Activated T-cell treated with anti-CD3 and anti-CD28 coated beads, Interleukin-2, amount 50 U/mL, for 72 hours (primary cell): ENCODE measurements around the gene FER. TPM values are rescaled to one million over a fixed set of nuclear protein-coding genes. Genes with fewer than 3 reads are reported as not detected.
"Not testable (repeated sequence)": the region's sequence is repeated elsewhere in the genome, so short reads cannot be mapped to it uniquely, and the experiment has no call there.

ENCODE experiments used
- ATAC-seq, 2 donors: fragments of 150-1000 bp; cut with Tn5 transposase; replicated peaks in 1 of 2; 2 replicates each; pipeline ENCODE4 v1.10.0; 2021; ENCODE audit warnings: moderate library complexity in 2 of 2, mild to moderate bottlenecking in 1 of 2
- DNase-seq, 2 donors: peaks; one replicate each; pipeline ENCODE4 v3.0.0; 2021 to 2022; ENCODE audit warnings: mixed read lengths in 1 of 2
- H3K27ac Mint-ChIP-seq: one replicate; pipeline ENCODE4 v1.8.0; 2022; ENCODE audit warnings: mild to moderate bottlenecking, moderate library complexity, mixed read lengths
- H3K27me3 Mint-ChIP-seq: one replicate; pipeline ENCODE4 v1.8.0; 2022; ENCODE audit warnings: low read depth, mixed read lengths
- H3K36me3 Mint-ChIP-seq, 2 donors: one replicate each; pipeline ENCODE4 v1.8.0; 2022; ENCODE audit warnings: mixed read lengths in 2 of 2, mild to moderate bottlenecking in 1 of 2; ENCODE audit not compliant: insufficient read depth in 2 of 2
- H3K4me1 Mint-ChIP-seq: one replicate; pipeline ENCODE4 v1.8.0; 2022; ENCODE audit warnings: low read depth, mixed read lengths
- H3K4me3 Mint-ChIP-seq, 2 donors: one replicate each; pipeline ENCODE4 v1.8.0; 2022; ENCODE audit warnings: mild to moderate bottlenecking in 2 of 2, mixed read lengths in 2 of 2, moderate library complexity in 2 of 2
- H3K9me3 Mint-ChIP-seq, 2 donors: one replicate each; pipeline ENCODE4 v1.8.0; 2022; ENCODE audit warnings: mixed read lengths in 2 of 2
- total RNA-seq, 2 donors: library from RNA; stranded (reverse); gene quantifications; one replicate each; pipeline ENCODE4 v1.2.3, GENCODE V29; 2022

The FER gene
- total RNA-seq: 10 to 100 TPM; 12.8 to 15.5 TPM

- Mint-ChIP-seq H3K36me3 (peaks cover 4 to 5% of the 10 kb centered on the region in 2 donors), H3K4me1 (peaks cover 24% of the 10 kb centered on the region), H3K27me3 (peaks cover 7% of the 10 kb centered on the region), H3K4me3 (peak within 1 kb of the TSS; percentile 89 to 100), H3K27ac (peak within 1 kb of the TSS; percentile 99), H3K9me3 (no peaks in the 10 kb centered on the region)
- DNase-seq (peak; percentile 49 to 55), ATAC-seq (peak; percentile 39 to 49)
Observed at GRCh38 chr5:108747774-108748400, at the start of gene FER. Gene FER, plus strand, starts transcription at chr5:108747897. Its CDS starts 50,286 bp downstream, at chr5:108798183.

GRCh38 chr5:108700388-108700787, 47.3 kb upstream of the FER start:
- not testable (repeated sequence) for H3K27ac Mint-ChIP-seq, H3K4me1 Mint-ChIP-seq, H3K27me3 Mint-ChIP-seq, H3K36me3 Mint-ChIP-seq, H3K9me3 Mint-ChIP-seq, ATAC-seq, H3K4me3 Mint-ChIP-seq, DNase-seq

- peaks cover 8% of the 10 kb centered on the region for H3K27me3 Mint-ChIP-seq
- H3K27ac Mint-ChIP-seq: no peak overlapping the region
- no peak overlapping the region for H3K4me3 Mint-ChIP-seq
- DNase-seq (no peak), ATAC-seq (no peak)
- H3K9me3 Mint-ChIP-seq: no peaks in the 10 kb centered on the region
- no peaks in the 10 kb centered on the region for H3K36me3 Mint-ChIP-seq
- no peaks in the 10 kb centered on the region for H3K4me1 Mint-ChIP-seq
Observed at GRCh38 chr5:108700930-108701329, 46.8 kb upstream of the FER start.

- Mint-ChIP-seq H3K4me3 (no peak overlapping the region), H3K36me3 (no peaks in the 10 kb centered on the region), H3K9me3 (no peaks in the 10 kb centered on the region), H3K27ac (no peak overlapping the region), H3K27me3 (peaks cover 3% of the 10 kb centered on the region), H3K4me1 (no peaks in the 10 kb centered on the region)
- ATAC-seq (no peak), DNase-seq (no peak)
Observed at GRCh38 chr5:108702546-108702945, 45.2 kb upstream of the FER start.

GRCh38 chr5:108703313-108703712, 44.4 kb upstream of the FER start:
- no peaks in the 10 kb centered on the region for H3K4me1 Mint-ChIP-seq
- no peaks in the 10 kb centered on the region for H3K27me3 Mint-ChIP-seq
- H3K27ac Mint-ChIP-seq: no peak overlapping the region
- no peak for ATAC-seq
- no peaks in the 10 kb centered on the region for H3K9me3 Mint-ChIP-seq
- H3K4me3 Mint-ChIP-seq: no peak overlapping the region
- no peaks in the 10 kb centered on the region for H3K36me3 Mint-ChIP-seq
- DNase-seq: no peak

GRCh38 chr5:108707141-108707540, 40.6 kb upstream of the FER start:
- H3K4me3 Mint-ChIP-seq: no peak overlapping the region
- H3K36me3 Mint-ChIP-seq: no peaks in the 10 kb centered on the region
- H3K27ac Mint-ChIP-seq: no peak overlapping the region
- H3K4me1 Mint-ChIP-seq: no peaks in the 10 kb centered on the region
- DNase-seq: no peak
- H3K27me3 Mint-ChIP-seq: peaks cover 8% of the 10 kb centered on the region
- ATAC-seq: no peak
- no peaks in the 10 kb centered on the region for H3K9me3 Mint-ChIP-seq

- DNase-seq: no peak
- H3K36me3 Mint-ChIP-seq: no peaks in the 10 kb centered on the region
- no peaks in the 10 kb centered on the region for H3K4me1 Mint-ChIP-seq
- H3K27me3 Mint-ChIP-seq: peaks cover 12% of the 10 kb centered on the region
- H3K27ac Mint-ChIP-seq: no peak overlapping the region
- no peaks in the 10 kb centered on the region for H3K9me3 Mint-ChIP-seq
- ATAC-seq: no peak
- H3K4me3 Mint-ChIP-seq: no peak overlapping the region
Observed at GRCh38 chr5:108711898-108712297, 35.8 kb upstream of the FER start.

- DNase-seq: no peak
- Mint-ChIP-seq H3K36me3 (no peaks in the 10 kb centered on the region), H3K27me3 (peaks cover 13% of the 10 kb centered on the region), H3K4me1 (peaks cover 4% of the 10 kb centered on the region), H3K4me3 (no peak overlapping the region), H3K9me3 (no peaks in the 10 kb centered on the region), H3K27ac (no peak overlapping the region)
- no peak for ATAC-seq
Observed at GRCh38 chr5:108715408-108715807, 32.3 kb upstream of the FER start.

GRCh38 chr5:108720391-108720790, 27.3 kb upstream of the FER start:
- Mint-ChIP-seq H3K9me3 (no peaks in the 10 kb centered on the region), H3K27ac (no peak overlapping the region), H3K27me3 (peaks cover 15% of the 10 kb centered on the region), H3K4me3 (no peak overlapping the region), H3K36me3 (no peaks in the 10 kb centered on the region), H3K4me1 (peaks cover 6% of the 10 kb centered on the region)
- ATAC-seq (peak; percentile 68 to 79), DNase-seq (peak; percentile 3 to 4)

- ATAC-seq: no peak
- peak overlapping the region; percentile 59 for H3K27ac Mint-ChIP-seq
- peaks cover 24% of the 10 kb centered on the region for H3K4me1 Mint-ChIP-seq
- DNase-seq: no peak
- H3K36me3 Mint-ChIP-seq: peaks cover 0 to 4% of the 10 kb centered on the region in 2 donors
- H3K9me3 Mint-ChIP-seq: no peaks in the 10 kb centered on the region
- peak overlapping the region; percentile 32 to 99 for H3K4me3 Mint-ChIP-seq
- H3K27me3 Mint-ChIP-seq: peaks cover 54% of the 10 kb centered on the region
Observed at GRCh38 chr5:108726446-108727235, 21.1 kb upstream of the FER start.

- Mint-ChIP-seq H3K27ac (peak overlapping the region; percentile 88), H3K27me3 (peaks cover 55% of the 10 kb centered on the region), H3K4me3 (peak overlapping the region; percentile 78 to 99), H3K9me3 (no peaks in the 10 kb centered on the region), H3K4me1 (peaks cover 24% of the 10 kb centered on the region), H3K36me3 (peaks cover 0 to 4% of the 10 kb centered on the region in 2 donors)
- ATAC-seq (no peak), DNase-seq (no peak)
Observed at GRCh38 chr5:108727236-108727650, 20.5 kb upstream of the FER start.

GRCh38 chr5:108727651-108728565, 19.8 kb upstream of the FER start:
- Mint-ChIP-seq H3K36me3 (peaks cover 0 to 4% of the 10 kb centered on the region in 2 donors), H3K4me1 (peaks cover 24% of the 10 kb centered on the region), H3K9me3 (no peaks in the 10 kb centered on the region), H3K27ac (peak overlapping the region; percentile 94), H3K27me3 (peaks cover 61% of the 10 kb centered on the region), H3K4me3 (peak overlapping the region; percentile 78 to 99)
- peak; percentile 46 to 71 for DNase-seq
- ATAC-seq: peak; percentile 93 to 98
